Stimulated activated CD4-positive, alpha-beta T cell treated with anti-CD3 and anti-CD28 coated beads, Interleukin-15, amount 100 ng/mL, for 1 hour (primary cell): Measurements from ENCODE around the gene PARP14.
A peak's percentile ranks its signal among the peaks of the same experiment; 100 is the strongest.
"Not testable (repeated sequence)": the region's sequence is repeated elsewhere in the genome, so short reads cannot be mapped to it uniquely, and the experiment has no call there.

Source experiments
- DNase-seq, 2 donors: peaks; one replicate each; pipeline ENCODE4 v3.0.0-alpha.2; 2020; ENCODE audit warnings: low read depth in 1 of 2, low spot score in 1 of 2

Gene PARP14

DNA sequence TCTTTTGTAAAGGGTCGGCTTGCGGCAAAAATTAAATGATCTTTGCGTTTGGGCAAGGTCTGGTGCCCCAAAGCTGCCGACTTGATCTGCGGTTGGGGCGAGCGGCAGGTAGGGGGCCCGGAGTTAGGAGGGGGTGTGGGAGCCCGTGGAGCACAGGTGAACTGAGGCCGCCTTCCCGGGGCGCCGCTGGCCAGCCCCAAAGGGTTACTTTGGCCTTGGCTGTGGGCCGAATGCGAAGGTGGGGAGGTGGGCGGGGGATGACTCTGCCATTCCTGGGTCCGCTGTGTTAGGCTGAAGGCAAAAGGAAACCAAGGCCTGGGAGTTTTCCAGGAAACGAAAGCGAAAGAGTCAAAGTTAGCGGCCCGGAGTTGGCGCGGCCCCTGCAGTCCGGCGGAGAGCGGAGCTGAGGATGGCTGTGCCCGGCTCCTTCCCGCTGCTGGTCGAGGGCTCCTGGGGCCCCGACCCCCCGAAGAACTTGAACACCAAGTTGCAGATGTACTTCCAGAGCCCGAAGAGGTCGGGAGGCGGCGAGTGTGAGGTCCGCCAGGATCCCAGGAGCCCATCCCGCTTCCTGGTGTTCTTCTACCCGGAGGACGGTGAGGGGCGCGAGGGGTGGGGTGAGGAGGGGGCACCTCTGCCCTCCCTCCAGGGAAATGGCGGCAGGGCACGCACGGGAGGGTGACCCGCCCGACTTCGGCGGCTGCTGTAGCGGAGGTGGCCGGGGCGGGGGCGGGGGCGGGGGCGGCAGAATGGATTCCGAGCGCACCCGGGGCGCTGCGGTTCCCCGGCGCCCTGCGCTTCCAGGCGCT lies at the start of gene PARP14:
PARP14 (plus strand) TSS at position 365 of the 809 bp plus-strand sequence; CDS start at position 410, 45 bp downstream.
- DNase-seq = peak; percentile 36 to 43

DNA sequence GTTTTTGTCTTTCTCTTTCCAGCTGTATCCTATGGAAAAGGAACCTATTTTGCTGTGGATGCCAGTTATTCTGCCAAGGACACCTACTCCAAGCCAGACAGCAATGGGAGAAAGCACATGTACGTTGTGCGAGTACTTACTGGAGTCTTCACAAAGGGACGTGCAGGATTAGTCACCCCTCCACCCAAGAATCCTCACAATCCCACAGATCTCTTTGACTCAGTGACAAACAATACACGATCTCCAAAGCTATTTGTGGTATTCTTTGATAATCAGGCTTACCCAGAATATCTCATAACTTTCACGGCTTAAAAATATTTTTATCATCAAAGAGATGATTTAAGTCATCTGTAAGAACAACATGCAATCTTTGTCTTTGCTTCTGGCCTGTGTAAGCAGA lies 44.9 kb upstream of the PARP14 start:
- no peak for DNase-seq

DNA sequence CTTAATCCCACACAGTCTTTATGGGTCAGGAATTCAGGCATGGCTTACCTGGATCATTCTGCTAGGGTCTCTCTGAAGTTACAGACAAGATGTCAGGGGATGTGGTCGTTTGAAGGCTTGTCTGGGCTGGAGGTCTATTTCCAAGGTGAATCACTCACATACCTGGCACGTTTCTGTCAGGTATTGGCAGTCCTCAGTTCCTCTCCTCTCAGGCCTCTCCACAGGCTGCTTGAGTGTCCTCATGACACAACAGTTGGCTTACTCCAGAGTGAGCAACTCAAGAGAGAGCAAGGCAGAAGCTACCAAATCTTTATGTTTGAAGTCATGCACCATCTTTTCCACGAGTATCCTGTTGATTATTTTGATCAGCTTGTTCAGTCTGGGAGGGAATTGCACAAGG lies 43.9 kb upstream of the PARP14 start:
- no peak for DNase-seq

DNA sequence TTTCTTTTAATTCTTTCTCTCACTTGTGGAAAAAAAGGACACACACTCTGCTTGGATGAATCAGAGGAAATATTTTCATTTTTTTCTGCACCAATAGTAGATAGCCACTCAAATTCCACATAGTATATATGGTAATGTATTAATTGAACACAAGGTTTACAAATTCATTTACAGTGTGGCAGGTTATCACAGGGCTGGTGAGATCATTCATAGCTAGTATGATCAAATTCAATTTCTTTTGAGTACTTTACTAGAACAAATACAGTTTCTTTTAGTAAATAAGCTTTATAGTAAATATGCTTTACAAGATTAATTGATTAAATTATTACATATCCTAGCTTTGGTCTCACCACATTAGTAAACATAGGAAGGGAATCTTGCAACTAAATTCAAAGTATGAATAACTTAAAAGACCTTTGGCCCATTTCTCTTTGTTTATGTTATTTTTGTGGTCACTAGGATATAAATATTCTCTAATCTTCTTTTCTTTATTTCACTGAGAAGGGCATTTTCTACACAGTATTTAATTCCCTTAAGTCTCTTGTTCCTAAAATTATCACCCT lies 40.1 kb upstream of the PARP14 start:
- DNase-seq = no peak

GRCh38 chr3:122642935-122643334 lies 37.7 kb upstream of the PARP14 start:
- DNase-seq = no peak

GRCh38 chr3:122646146-122646988 lies 34.3 kb upstream of the PARP14 start:
- no peak for DNase-seq

- not testable (repeated sequence) for DNase-seq
Observed at GRCh38 chr3:122651233-122651907, 29.3 kb upstream of the PARP14 start.

GRCh38 chr3:122651962-122652361 lies 28.7 kb upstream of the PARP14 start:
- not testable (repeated sequence) for DNase-seq

- not testable (repeated sequence) for DNase-seq
Observed at GRCh38 chr3:122658336-122658735, 22.3 kb upstream of the PARP14 start.

GRCh38 chr3:122660297-122660974 lies 20.2 kb upstream of the PARP14 start:
- no peak for DNase-seq

DNA sequence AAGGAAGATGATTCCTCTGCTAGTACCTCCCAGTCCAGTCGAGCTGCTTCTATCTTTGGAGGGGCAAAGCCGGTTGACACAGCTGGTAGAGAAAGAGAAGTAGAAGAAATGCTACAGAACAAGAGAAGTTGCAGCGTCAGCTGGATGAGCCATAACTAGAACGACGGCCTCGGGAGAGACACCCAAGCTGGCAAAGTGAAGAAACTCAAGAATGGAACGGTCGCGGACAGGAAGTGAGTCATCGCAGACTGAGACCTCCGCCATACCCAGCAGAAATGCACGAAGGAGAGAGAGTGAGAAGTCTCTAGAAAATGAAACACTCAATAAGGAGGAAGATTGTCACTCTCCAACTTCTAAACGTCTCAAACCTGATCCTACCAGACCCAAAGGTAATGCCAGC lies 19.0 kb upstream of the PARP14 start:
- no peak for DNase-seq

DNA sequence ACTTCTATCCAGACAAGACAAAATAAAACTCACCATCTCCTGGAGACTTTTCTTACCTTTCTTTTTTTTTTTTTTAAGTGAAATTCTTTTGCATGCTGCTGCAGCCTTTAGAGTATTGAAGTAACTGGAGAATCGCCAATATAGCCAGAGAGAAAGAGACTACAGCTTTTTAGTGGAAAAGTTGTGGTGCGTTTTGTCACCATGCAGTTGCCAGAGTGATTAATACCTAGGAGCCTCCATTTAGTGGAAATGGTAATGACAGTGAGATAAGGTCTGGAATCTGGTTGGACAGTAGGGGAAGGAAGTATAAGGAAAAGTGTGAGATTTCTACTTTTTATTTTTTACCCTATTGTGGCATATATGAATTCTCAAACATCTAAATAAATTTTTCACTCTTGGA lies 18.1 kb upstream of the PARP14 start:
- DNase-seq = no peak

DNA sequence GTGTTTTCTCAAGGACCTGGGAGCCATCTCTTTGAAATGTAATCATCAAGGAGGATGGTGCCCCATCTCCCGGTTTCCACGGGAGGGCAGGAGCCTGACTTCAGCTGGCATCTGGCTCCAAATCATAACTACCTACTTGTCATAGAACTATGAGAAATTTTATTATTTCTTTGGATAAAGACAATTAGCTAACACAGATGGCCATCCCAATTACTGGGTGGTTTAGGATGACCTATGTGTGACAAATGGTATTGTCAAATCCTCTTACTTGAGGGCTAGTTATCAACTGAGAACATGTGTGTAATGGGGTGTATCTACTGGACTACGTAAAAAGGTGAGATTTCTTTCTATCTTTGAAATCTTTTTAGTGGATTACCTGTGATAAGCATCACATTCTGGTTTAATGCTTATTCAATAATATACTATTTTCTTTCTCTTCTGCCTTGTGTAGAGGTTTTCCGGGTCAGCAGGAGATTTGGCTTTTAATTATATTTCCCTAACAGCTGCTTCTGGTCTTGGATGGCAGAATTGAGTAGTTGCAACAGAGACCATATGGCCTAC lies 15.3 kb upstream of the PARP14 start:
- no peak for DNase-seq

DNA sequence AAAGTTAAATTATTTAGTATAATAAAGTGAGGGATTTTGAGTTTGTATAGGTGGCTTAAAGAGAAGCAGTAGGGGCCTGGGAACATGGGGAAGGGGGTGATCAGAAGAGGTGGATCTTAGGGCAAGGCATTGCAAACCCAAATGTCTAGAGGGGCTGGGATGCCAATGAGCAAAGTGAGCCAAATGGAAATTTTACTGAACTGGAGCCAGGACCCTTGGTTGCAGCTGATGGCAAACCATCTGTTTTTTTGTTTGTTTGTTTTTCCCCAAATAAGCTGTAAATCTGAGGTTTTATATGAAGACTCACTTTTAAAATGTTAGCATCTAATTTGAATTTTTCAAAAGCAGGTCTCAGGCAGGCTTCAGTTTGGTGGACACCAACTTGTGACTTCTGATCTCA lies 14.8 kb upstream of the PARP14 start:
- no peak for DNase-seq

DNA sequence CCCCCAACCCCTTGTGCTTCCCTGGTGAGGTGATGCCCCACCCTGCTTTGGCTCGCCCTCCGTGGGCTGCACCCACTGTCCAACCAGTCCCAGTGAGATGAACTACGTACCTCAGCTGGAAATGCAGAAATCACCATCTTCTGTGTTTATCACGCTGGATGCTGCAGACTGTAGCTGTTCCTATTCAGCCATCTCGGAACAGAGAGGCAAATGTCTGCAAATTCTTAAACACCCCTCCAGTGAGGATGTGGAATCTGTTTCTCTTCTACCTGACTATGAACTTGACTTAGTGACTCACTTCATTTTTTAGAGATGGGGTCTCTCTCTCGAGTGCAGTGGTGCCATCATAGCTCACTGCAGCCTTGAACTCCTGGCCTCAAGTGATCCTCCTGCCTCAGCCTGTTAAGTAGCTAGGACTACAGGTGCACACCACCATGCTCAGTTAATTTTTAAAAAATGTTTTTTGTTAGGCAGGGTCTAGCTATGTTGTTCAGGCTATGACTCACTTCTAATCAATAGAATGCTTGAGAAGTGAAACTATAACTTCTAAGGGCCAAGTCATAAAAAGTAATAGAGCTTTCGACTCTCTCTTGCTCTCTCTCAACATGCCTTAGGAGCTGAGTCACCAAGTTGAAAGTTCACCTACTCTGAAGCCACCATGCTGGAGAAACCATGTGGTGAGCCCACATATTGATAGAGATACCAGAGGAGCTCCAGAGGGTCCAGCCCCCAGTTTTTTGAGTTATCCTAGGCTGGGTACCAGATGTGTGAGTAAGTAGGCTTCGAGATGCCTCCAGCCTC lies 11.5 kb upstream of the PARP14 start:
- DNase-seq = no peak

DNA sequence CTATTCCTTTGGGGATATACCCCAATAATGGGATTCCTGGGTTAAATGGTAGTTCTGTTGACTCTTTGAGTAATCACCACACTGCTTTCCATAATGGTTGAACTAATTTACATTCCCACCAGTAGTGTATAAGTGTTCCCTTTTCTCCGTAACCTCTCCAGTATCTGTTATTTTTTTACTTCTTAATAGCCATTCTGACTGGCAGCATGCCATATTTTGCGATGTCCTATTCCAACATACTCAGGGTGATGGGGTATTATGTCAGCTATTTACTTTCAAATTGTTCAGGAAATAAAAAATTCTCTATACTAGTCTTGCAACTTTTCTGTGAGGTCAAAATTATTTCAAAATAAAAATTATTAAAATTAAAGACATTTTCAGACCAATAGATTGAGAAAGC lies 9.1 kb upstream of the PARP14 start:
- no peak for DNase-seq

DNA sequence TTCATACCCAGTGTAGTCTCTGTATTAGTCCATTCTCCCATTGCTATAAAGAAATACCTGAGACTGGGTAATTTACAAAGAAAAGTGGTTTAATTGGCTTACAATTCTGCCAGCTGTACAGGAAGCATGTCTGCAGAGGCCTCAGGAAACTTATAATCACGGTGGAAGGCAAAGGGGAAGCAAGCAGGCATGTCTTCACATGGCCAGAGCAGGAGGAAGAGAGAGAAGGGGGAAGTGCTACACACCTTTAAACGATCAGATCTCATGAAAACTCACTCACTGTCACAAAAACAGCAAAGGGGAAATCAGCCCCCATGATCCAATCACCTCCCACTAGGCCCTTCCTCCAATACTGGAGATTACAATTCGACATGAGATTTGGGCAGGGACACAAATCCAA lies 6.3 kb upstream of the PARP14 start:
- no peak for DNase-seq

DNA sequence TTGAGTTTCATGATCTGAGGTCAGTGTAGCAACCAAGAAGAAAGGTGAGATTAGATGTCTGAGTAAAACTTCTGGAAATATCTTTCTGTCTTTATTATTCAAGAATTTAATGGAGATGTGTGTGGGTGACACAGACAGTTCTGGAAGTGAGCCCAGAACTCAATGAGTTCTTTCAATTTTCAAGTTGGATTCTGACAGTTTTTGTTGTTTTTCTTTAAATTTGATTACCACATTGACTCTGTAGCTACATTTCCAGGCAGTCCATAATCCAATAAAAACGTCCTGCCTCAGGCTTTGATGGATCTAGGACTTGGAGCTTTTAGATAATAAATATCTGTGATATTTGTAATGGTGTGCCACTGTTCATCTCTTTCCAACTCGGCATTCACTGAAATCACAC lies 3.9 kb upstream of the PARP14 start:
- no peak for DNase-seq

DNA sequence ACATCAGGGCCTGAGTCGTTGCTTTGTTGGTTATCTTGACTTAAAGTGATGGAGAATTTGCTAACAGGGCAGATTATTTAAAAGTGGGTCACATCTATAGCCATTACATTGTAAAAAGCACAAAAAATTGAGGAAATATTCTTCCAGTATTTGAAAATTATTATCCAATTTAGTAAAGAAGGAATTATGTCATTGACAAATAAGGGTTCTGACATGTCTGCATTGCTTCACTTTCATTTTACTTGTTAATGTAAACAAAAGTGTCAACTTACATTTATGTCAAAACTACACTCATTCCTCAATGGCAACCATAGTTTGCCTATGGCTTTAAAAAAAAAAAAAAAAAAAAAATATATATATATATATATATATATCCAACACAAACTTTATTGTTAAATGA lies 3.4 kb upstream of the PARP14 start:
- no peak for DNase-seq

- DNase-seq = no peak
Observed at GRCh38 chr3:122678506-122678905, 2.1 kb upstream of the PARP14 start.
